Neural progenitor cell (in vitro differentiated cells): ENCODE measurements around the gene CXorf38. TPM values are rescaled to one million over a fixed set of nuclear protein-coding genes. Genes with fewer than 3 reads are reported as not detected.

Experiments
- DNase-seq: peaks from one replicate; pipeline ENCODE4 v3.0.0-alpha.2; 2016; ENCODE audit warnings: low spot score
- H2AFZ ChIP-seq: fragments of 200-600 bp; sonication (generic); replicated peaks from 2 replicates; pipeline ENCODE4 v1.6.1; 2016; ENCODE audit warnings: antibody characterized with exemption
- H3F3A ChIP-seq: fragments of 200-600 bp; sonication (generic); 2 replicates; pipeline ENCODE4 v1.6.1; 2016; ENCODE audit warnings: antibody characterized with exemption, low read depth
- H3K27ac ChIP-seq: fragments of 200-600 bp; sonication (generic); 2 replicates; pipeline ENCODE4 v1.5.1; 2016; ENCODE audit warnings: mild to moderate bottlenecking
- H3K27me3 ChIP-seq: fragments of 200-600 bp; sonication (generic); 2 replicates; pipeline ENCODE4 v1.6.1; 2016; ENCODE audit warnings: mild to moderate bottlenecking, moderate library complexity
- H3K36me3 ChIP-seq: fragments of 200-600 bp; sonication (generic); 2 replicates; pipeline ENCODE4 v1.5.1; 2016
- H3K4me1 ChIP-seq: fragments of 200-600 bp; sonication (generic); 2 replicates; pipeline ENCODE4 v1.6.1; 2016; ENCODE audit warnings: mixed run types
- H3K4me2 ChIP-seq: fragments of 200-600 bp; sonication (generic); 2 replicates; pipeline ENCODE4 v1.6.1; 2016
- H3K4me3 ChIP-seq: fragments of 200-600 bp; sonication (generic); 2 replicates; pipeline ENCODE4 v1.5.1; 2016
- H3K79me2 ChIP-seq: fragments of 200-600 bp; sonication (generic); 2 replicates; pipeline ENCODE4 v1.6.1; 2016; ENCODE audit warnings: low read depth
- H3K9ac ChIP-seq: fragments of 200-600 bp; sonication (generic); 2 replicates; pipeline ENCODE4 v1.6.1; 2016
- H3K9me3 ChIP-seq: fragments of 200-600 bp; sonication (generic); 2 replicates; pipeline ENCODE4 v1.5.1; 2016; ENCODE audit warnings: low read depth
- H4K20me1 ChIP-seq: fragments of 200-600 bp; sonication (generic); 2 replicates; pipeline ENCODE4 v1.6.1; 2016; ENCODE audit warnings: low read depth
- H3K27ac Mint-ChIP-seq: 3 replicates; pipeline ENCODE4 v1.8.0; 2021; ENCODE audit warnings: mixed read lengths
- H3K27me3 Mint-ChIP-seq: 2 replicates; pipeline ENCODE4 v1.8.0; 2022; ENCODE audit warnings: low read depth, mild to moderate bottlenecking, inconsistent platforms, moderate library complexity, mixed read lengths; ENCODE audit not compliant: insufficient read depth
- H3K36me3 Mint-ChIP-seq: 3 replicates; pipeline ENCODE4 v1.8.0; 2021; ENCODE audit warnings: mixed read lengths
- H3K4me1 Mint-ChIP-seq: 3 replicates; pipeline ENCODE4 v1.8.0; 2021; ENCODE audit warnings: mixed read lengths
- H3K4me3 Mint-ChIP-seq: 3 replicates; pipeline ENCODE4 v1.8.0; 2021; ENCODE audit warnings: mild to moderate bottlenecking, moderate library complexity, mixed read lengths
- H3K9me3 Mint-ChIP-seq: 3 replicates; pipeline ENCODE4 v1.8.0; 2020; ENCODE audit warnings: mixed read lengths
- CTCF ChIP-seq: fragments of 200-600 bp; sonication (generic); IDR thresholded peaks from 2 replicates; pipeline ENCODE4 v1.5.1; 2017; ENCODE audit warnings: antibody characterized with exemption, mild to moderate bottlenecking
- EZH2 ChIP-seq: fragments of 200-600 bp; sonication (generic); IDR thresholded peaks from 2 replicates; pipeline ENCODE4 v1.6.1; 2017; ENCODE audit warnings: antibody characterized with exemption, mild to moderate bottlenecking, moderate library complexity
- EZH2phosphoT487 ChIP-seq: fragments of 200-600 bp; sonication (generic); IDR thresholded peaks from 2 replicates; pipeline ENCODE4 v1.6.1; 2017; ENCODE audit warnings: antibody characterized with exemption
- total RNA-seq: library from RNA; depleted of rRNA; stranded (reverse); fragments of >200 nt; gene quantifications from 2 replicates; pipeline ENCODE4 v1.2.3, GENCODE V29; 2015; ENCODE audit warnings: low replicate concordance

The CXorf38 gene
- 11.5 and 12.7 TPM in 2 replicates for total RNA-seq

- H3K4me3 Mint-ChIP-seq: peak within 1 kb of the TSS; percentile 93
- H4K20me1 ChIP-seq: peaks cover 5% of the 10 kb centered on the region
- H3K9ac ChIP-seq: peak within 1 kb of the TSS; percentile 45
- peak within 1 kb of the TSS; percentile 72 for H3K27ac Mint-ChIP-seq
- H3K9me3 ChIP-seq: no peaks in the 10 kb centered on the region
- H2AFZ ChIP-seq: peak within 1 kb of the TSS; percentile 66
- peaks cover 4% of the 10 kb centered on the region for H3K27me3 Mint-ChIP-seq
- peak within 1 kb of the TSS; percentile 60 for H3K27ac ChIP-seq
- H3K79me2 ChIP-seq: peaks cover 20% of the 10 kb centered on the region
- H3F3A ChIP-seq: peaks cover 24% of the 10 kb centered on the region
- H3K36me3 Mint-ChIP-seq: peaks cover 5% of the 10 kb centered on the region
- peak within 1 kb of the TSS; percentile 73 for H3K4me3 ChIP-seq
- no peaks in the 10 kb centered on the region for H3K9me3 Mint-ChIP-seq
- peak within 1 kb of the TSS; percentile 76 for H3K4me2 ChIP-seq
- no peaks in the 10 kb centered on the region for H3K36me3 ChIP-seq
- peak; percentile 96 for DNase-seq
- H3K27me3 ChIP-seq: no peaks in the 10 kb centered on the region
- TF ChIP-seq EZH2 (no peak), CTCF (peak; percentile 28), EZH2phosphoT487 (no peak)
- peaks cover 12% of the 10 kb centered on the region for H3K4me1 Mint-ChIP-seq
- peaks cover 6% of the 10 kb centered on the region for H3K4me1 ChIP-seq
These were observed at the start of gene CXorf38 for GRCh38 chrX:40647307-40648197. Gene CXorf38 (minus strand): TSS chrX:40647561. CDS start chrX:40647520, 41 bp downstream.

- H3K27me3 Mint-ChIP-seq: no peaks in the 10 kb centered on the region
- H3K27ac ChIP-seq: no peak overlapping the region
These were observed 47.4 kb upstream of the CXorf38 start for GRCh38 chrX:40694802-40695201.

GRCh38 chrX:40688929-40689328, 41.6 kb upstream of the CXorf38 start:
- Mint-ChIP-seq H3K27me3 (peaks cover 2% of the 10 kb centered on the region), H3K4me3 (no peak overlapping the region), H3K36me3 (peaks cover 16% of the 10 kb centered on the region), H3K4me1 (peaks cover 25% of the 10 kb centered on the region), H3K27ac (no peak overlapping the region), H3K9me3 (no peaks in the 10 kb centered on the region)
- no peak overlapping the region for H3K27ac ChIP-seq
- H3K27me3 ChIP-seq: no peaks in the 10 kb centered on the region
- no peak overlapping the region for H2AFZ ChIP-seq
- no peak for TF ChIP-seq EZH2phosphoT487
- TF ChIP-seq CTCF: no peak
- no peak for TF ChIP-seq EZH2
- H3K9ac ChIP-seq: no peak overlapping the region
- no peaks in the 10 kb centered on the region for H3K36me3 ChIP-seq
- H3K4me2 ChIP-seq: no peak overlapping the region
- H3F3A ChIP-seq: peaks cover 22% of the 10 kb centered on the region
- no peaks in the 10 kb centered on the region for H3K79me2 ChIP-seq
- H3K4me1 ChIP-seq: peaks cover 34% of the 10 kb centered on the region
- no peaks in the 10 kb centered on the region for H3K9me3 ChIP-seq
- H4K20me1 ChIP-seq: no peaks in the 10 kb centered on the region
- H3K4me3 ChIP-seq: no peak overlapping the region
- DNase-seq: no peak

More at GRCh38 chrX:40694802-40695201, 47.4 kb upstream of the CXorf38 start:
- H3K4me1 Mint-ChIP-seq: no peaks in the 10 kb centered on the region
- H3K27ac Mint-ChIP-seq: no peak overlapping the region
- Histone ChIP-seq H3K4me2 (no peak overlapping the region), H3K4me3 (no peak overlapping the region), H3K4me1 (no peaks in the 10 kb centered on the region), H3K27me3 (no peaks in the 10 kb centered on the region), H3K9ac (no peak overlapping the region), H3F3A (no peaks in the 10 kb centered on the region), H3K9me3 (peaks cover 8% of the 10 kb centered on the region), H3K36me3 (peaks cover 21% of the 10 kb centered on the region), H4K20me1 (no peaks in the 10 kb centered on the region), H2AFZ (no peak overlapping the region), H3K79me2 (no peaks in the 10 kb centered on the region)
- H3K9me3 Mint-ChIP-seq: no peaks in the 10 kb centered on the region
- peaks cover 22% of the 10 kb centered on the region for H3K36me3 Mint-ChIP-seq
- DNase-seq: no peak
- TF ChIP-seq EZH2phosphoT487: no peak
- no peak for TF ChIP-seq CTCF
- no peak overlapping the region for H3K4me3 Mint-ChIP-seq
